ENCODE results near the gene ARHGEF25.
"Not testable (repeated sequence)": the region's sequence is repeated elsewhere in the genome, so short reads cannot be mapped to it uniquely, and the experiment has no call there.

ARHGEF25 gene

DNA sequence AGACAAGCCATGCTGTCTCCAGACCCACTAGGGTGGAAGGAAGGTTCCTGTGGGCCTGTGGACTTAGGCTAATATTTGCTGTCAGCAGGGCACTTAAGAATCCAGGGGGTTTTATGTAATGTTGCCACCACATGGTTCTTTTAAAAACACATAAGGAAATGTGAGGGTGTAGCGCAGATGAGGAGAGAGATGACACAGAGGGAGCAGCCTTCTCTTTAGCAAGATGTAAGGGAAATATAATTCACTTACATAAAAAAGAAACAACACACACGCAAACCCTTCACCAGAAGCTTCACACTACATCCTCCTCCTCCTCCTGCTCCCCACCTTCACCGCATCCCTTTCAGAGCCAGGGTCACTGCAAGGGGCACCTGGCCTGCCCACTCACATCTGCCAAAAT, 25.1 kb upstream of the ARHGEF25 start:
- TF ChIP-seq, protein P1, sequence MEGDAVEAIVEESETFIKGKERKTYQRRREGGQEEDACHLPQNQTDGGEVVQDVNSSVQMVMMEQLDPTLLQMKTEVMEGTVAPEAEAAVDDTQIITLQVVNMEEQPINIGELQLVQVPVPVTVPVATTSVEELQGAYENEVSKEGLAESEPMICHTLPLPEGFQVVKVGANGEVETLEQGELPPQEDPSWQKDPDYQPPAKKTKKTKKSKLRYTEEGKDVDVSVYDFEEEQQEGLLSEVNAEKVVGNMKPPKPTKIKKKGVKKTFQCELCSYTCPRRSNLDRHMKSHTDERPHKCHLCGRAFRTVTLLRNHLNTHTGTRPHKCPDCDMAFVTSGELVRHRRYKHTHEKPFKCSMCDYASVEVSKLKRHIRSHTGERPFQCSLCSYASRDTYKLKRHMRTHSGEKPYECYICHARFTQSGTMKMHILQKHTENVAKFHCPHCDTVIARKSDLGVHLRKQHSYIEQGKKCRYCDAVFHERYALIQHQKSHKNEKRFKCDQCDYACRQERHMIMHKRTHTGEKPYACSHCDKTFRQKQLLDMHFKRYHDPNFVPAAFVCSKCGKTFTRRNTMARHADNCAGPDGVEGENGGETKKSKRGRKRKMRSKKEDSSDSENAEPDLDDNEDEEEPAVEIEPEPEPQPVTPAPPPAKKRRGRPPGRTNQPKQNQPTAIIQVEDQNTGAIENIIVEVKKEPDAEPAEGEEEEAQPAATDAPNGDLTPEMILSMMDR (IDR thresholded peaks at IDR 0.05; ENCODE audit: low read depth, low read length, missing control alignments) = no peak
- DNase-seq (ENCODE audit: extremely low read depth, low read depth) = no peak
- H3K4me3 ChIP-seq (replicated peaks; ENCODE audit: low read depth, low read length) = no peak overlapping the region

DNA sequence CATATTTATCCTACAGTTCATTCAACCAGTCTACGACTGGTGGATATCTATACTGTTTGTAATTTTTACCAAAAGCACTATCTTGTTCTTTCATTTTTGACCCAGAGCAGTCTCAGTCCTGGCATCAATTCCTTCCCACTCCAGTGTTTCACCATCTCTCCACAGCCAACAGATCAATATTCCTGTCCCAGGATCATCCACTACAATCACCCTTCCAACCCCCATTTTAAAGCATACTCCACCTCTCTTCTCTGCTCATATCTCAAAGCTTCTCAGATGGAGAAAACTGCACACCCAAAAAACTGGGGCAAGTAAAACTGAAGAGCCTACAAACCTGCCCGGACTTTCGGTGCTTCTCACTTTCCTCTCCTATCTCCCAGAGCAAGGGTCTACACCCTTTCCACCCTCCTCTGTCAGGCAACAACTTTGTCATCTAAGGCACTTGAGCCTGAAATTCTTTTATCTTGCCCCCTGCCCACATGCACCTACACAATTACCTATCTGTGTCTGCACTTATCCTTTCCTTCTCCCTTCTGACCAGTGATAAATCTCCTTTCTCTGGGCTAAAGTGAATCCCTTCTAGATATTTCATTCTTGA, 24.3 kb upstream of the ARHGEF25 start:
- no peak overlapping the region for H3K4me3 ChIP-seq (replicated peaks; ENCODE audit: low read depth, low read length)
- TF ChIP-seq, protein P1 (IDR thresholded peaks at IDR 0.05; ENCODE audit: low read depth, low read length, missing control alignments) = no peak
- DNase-seq (ENCODE audit: extremely low read depth, low read depth) = no peak

DNA sequence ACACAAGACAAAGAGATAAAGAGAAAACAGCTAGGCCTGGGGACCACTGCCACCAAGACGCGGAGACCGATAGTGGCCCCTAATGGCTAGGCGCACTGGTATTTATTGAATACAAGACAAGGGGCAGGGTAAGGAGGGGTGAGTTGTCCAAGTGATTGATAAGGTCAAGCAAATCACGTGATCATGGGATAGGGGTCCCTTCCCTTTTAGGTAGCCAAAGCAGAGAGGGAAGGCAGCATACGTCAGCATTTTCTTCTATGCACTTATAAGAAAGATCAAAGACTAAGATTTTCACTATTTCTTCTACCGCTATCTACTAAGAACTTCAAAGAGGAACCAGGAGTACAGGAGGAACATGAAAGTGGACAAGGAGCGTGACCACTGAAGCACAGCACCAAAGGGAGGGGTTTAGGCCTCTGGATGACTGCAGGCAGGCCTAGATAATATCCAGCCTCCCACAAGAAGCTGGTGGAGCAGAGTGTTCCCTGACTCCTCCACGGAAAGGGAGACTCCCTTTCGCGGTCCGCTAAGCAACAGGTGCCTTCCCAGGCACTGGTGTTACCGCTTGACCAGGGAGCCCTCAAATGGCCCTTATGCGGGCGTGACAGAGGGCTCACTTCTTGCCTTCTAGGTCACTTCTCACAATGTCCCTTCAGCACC, 22.2 kb upstream of the ARHGEF25 start:
- H3K4me3 ChIP-seq (replicated peaks; ENCODE audit: low read depth, low read length); DNase-seq (ENCODE audit: extremely low read depth, low read depth): not testable (repeated sequence)

DNA sequence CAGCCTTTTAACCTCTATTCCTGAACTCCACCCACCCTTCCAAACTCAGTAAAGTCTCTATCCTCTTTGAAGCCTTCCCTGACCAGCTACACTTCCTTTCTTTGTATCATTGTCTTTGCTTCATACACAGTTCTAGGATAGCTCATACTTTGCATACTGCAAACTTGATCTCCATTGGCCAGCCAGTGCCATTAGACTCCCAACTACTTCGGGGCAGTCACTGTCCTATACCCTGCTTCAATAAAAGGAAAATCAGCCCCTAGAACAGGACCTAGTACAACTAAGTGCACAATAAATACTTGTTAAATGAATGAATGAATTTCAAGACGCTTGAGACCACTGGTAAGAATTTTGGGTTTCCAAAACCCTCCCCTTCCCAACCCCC, 20.8 kb upstream of the ARHGEF25 start:
- no peak for DNase-seq (ENCODE audit: extremely low read depth, low read depth)
- TF ChIP-seq, protein P1 (IDR thresholded peaks at IDR 0.05; ENCODE audit: low read depth, low read length, missing control alignments) = no peak
- peak overlapping the region; percentile 74 for H3K4me3 ChIP-seq (replicated peaks; ENCODE audit: low read depth, low read length)

DNA sequence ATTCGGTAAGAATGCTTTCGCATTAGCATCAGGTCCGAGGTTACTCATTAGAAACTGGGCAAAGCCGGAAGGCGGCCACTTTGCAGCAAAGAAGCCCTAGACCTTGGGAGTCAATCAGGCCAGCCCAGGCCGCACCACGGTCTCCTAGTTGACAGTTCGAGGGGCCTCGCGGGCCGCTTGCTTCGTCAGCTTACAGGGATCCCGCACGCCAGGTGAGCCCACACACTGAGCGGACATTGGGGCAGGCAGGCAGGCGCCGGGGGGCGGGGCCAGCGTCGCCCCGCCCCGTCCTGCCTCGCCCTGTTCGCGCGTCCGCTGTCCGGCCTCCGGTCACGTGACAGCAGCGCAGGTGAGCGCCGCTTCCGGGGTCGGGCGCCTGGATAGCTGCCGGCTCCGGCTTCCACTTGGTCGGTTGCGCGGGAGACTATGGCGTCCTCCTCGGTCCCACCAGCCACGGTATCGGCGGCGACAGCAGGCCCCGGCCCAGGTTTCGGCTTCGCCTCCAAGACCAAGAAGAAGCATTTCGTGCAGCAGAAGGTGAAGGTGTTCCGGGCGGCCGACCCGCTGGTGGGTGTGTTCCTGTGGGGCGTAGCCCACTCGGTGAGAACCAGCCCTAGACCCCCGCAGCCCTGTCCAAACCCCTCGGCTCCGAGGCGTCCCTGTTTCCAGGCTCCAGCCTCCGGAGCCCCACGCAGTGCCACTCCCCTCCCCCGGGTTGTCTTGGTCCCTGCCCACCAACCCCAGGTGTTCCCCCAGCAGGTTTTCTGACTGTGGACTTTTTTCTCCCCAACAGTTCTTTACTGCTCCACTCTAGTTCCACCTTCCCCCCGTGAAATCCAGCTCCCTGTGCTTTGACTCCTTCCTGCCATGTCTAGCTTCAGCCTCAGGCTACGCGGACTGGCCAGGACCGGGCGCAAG, 20.1 kb upstream of the ARHGEF25 start, which contains the start of gene PIP4K2C:
Gene PIP4K2C (plus strand): TSS at position 329 of the 918 bp plus-strand sequence. CDS start 98 bp downstream, at position 427.
- TF ChIP-seq, protein P1 (IDR thresholded peaks at IDR 0.05; ENCODE audit: low read depth, low read length, missing control alignments) = no peak
- DNase-seq (ENCODE audit: extremely low read depth, low read depth) = no peak
- peak within 1 kb of the TSS; percentile 74 for H3K4me3 ChIP-seq (replicated peaks; ENCODE audit: low read depth, low read length)

DNA sequence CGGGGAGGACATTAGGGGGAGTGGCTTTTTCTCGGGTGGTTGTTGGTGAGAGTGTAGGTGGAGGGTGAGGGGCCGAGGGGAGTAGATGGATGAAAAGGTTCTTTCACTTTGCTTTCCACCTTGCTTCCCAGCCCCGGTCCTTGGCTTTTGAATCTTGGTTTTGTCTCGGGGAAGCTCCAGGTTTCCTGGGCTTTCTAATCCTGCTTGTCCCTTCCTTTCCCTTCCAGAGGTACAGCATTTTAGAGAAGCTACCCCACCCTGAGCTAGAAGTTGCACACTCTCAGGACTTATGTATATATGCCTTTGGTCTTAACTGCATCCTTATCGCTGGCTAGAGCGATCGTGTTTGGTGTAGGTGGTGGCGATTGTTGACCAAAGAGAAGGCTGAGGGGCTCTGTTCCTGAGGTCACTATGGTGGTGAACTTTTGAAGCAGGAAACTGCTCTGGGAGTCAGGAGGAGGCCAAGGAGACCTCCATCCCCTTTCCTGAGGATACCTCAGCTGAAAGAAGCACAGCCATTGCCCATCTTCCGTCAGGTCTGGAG, 19.4 kb upstream of the ARHGEF25 start:
- DNase-seq (ENCODE audit: extremely low read depth, low read depth) = no peak
- peak overlapping the region; percentile 74 for H3K4me3 ChIP-seq (replicated peaks; ENCODE audit: low read depth, low read length)

More for the DNA sequence above, 19.4 kb upstream of the ARHGEF25 start:
- TF ChIP-seq, protein P1 (IDR thresholded peaks at IDR 0.05; ENCODE audit: low read depth, low read length, missing control alignments) = no peak
